SU-DHL-6 (cell line): ENCODE data around the gene TMEM8B.

Experiments
- H2AFZ ChIP-seq: fragments of 200-600 bp; sonication (generic); 2 replicates; pipeline ENCODE4 v1.6.1; 2014; ENCODE audit warnings: low read depth, mild to moderate bottlenecking, moderate library complexity, mixed read lengths, antibody characterized with exemption, low read length; ENCODE audit not compliant: severe bottlenecking
- H3F3A ChIP-seq: fragments of 200-600 bp; shearing (Covaris generic); 2 replicates; pipeline ENCODE4 v1.6.0; 2016; ENCODE audit warnings: antibody characterized with exemption, mild to moderate bottlenecking; ENCODE audit not compliant: insufficient read depth
- H3K27ac ChIP-seq: fragments of 200-600 bp; sonication (generic); 2 replicates; pipeline ENCODE4 v1.5.1; 2016; ENCODE audit warnings: low read depth, mild to moderate bottlenecking, low read length, moderate library complexity, mixed read lengths
- H3K27me3 ChIP-seq: fragments of 200-600 bp; sonication (generic), shearing (Covaris generic); 2 replicates; pipeline ENCODE4 v1.6.0; 2014; ENCODE audit warnings: mild to moderate bottlenecking, low read length
- H3K36me3 ChIP-seq: fragments of 200-600 bp; sonication (generic); 2 replicates; pipeline ENCODE4 v1.6.1; 2014; ENCODE audit warnings: mild to moderate bottlenecking, low read length, mixed read lengths
- H3K4me2 ChIP-seq: fragments of 300-600, 200-600 bp; shearing (Covaris generic), sonication (generic); 2 replicates; pipeline ENCODE4 v1.6.0; 2014; ENCODE audit warnings: low read length, low read depth, mild to moderate bottlenecking; ENCODE audit not compliant: poor library complexity, severe bottlenecking
- H3K4me3 ChIP-seq: fragments of 200-600 bp; sonication (generic); 2 replicates; pipeline ENCODE4 v1.5.1; 2014; ENCODE audit warnings: antibody characterized with exemption, low read length, mild to moderate bottlenecking, mixed read lengths; ENCODE audit not compliant: insufficient read depth, poor library complexity, severe bottlenecking
- H3K79me2 ChIP-seq: fragments of 200-600 bp; sonication (generic); 2 replicates; pipeline ENCODE4 v1.6.1; 2014; ENCODE audit warnings: mild to moderate bottlenecking, low read length, moderate library complexity; ENCODE audit not compliant: insufficient read depth
- H3K9ac ChIP-seq: fragments of 200-600 bp; sonication (generic); 2 replicates; pipeline ENCODE4 v1.7.0; 2014; ENCODE audit warnings: mild to moderate bottlenecking, low read length
- H3K9me2 ChIP-seq: fragments of 200-600 bp; sonication (generic); replicated peaks from 2 replicates; pipeline ENCODE4 v1.6.1; 2014; ENCODE audit warnings: low read length; ENCODE audit not compliant: insufficient read depth
- H3K9me3 ChIP-seq: fragments of 200-600 bp; sonication (generic); 2 replicates; pipeline ENCODE4 v1.6.1; 2014; ENCODE audit warnings: low read length, mixed read lengths; ENCODE audit not compliant: insufficient read depth
- H4K20me1 ChIP-seq: fragments of 200-600 bp; sonication (generic); 2 replicates; pipeline ENCODE4 v1.6.1; 2014; ENCODE audit warnings: low read depth, mild to moderate bottlenecking, antibody characterized with exemption, low read length, moderate library complexity, mixed read lengths
- EZH2phosphoT487 ChIP-seq: fragments of 200-600 bp; sonication (generic), shearing (Covaris generic); conservative IDR thresholded peaks from 2 replicates; pipeline ENCODE4 v1.6.1; 2018; ENCODE audit warnings: mild to moderate bottlenecking, antibody characterized with exemption, low read length, moderate library complexity, mixed read lengths
- TF ChIP-seq, protein P1 (sequence below): fragments of 200-600 bp; sonication (generic); IDR thresholded peaks from one replicate; pipeline ENCODE4 v1.5.1; 2017; ENCODE audit warnings: antibody characterized with exemption, mild to moderate bottlenecking, low read length, moderate library complexity; ENCODE audit not compliant: insufficient read depth, poor library complexity, severe bottlenecking

Gene TMEM8B

GRCh38 chr9:35793461-35793860, 35.6 kb upstream of the TMEM8B start:
- Histone ChIP-seq H3K9me2 (no peaks in the 10 kb centered on the region), H3K9me3 (no peaks in the 10 kb centered on the region), H3K79me2 (no peaks in the 10 kb centered on the region), H3K4me3 (no peak overlapping the region), H3K36me3 (no peaks in the 10 kb centered on the region), H4K20me1 (no peaks in the 10 kb centered on the region), H3F3A (no peaks in the 10 kb centered on the region), H3K27me3 (no peaks in the 10 kb centered on the region), H3K9ac (no peak overlapping the region), H3K4me2 (no peak overlapping the region), H3K27ac (no peak overlapping the region), H2AFZ (no peak overlapping the region)
- TF ChIP-seq EZH2phosphoT487, result no peak
- TF ChIP-seq, protein P1, sequence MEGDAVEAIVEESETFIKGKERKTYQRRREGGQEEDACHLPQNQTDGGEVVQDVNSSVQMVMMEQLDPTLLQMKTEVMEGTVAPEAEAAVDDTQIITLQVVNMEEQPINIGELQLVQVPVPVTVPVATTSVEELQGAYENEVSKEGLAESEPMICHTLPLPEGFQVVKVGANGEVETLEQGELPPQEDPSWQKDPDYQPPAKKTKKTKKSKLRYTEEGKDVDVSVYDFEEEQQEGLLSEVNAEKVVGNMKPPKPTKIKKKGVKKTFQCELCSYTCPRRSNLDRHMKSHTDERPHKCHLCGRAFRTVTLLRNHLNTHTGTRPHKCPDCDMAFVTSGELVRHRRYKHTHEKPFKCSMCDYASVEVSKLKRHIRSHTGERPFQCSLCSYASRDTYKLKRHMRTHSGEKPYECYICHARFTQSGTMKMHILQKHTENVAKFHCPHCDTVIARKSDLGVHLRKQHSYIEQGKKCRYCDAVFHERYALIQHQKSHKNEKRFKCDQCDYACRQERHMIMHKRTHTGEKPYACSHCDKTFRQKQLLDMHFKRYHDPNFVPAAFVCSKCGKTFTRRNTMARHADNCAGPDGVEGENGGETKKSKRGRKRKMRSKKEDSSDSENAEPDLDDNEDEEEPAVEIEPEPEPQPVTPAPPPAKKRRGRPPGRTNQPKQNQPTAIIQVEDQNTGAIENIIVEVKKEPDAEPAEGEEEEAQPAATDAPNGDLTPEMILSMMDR, result no peak

GRCh38 chr9:35795695-35796094, 33.3 kb upstream of the TMEM8B start:
- no peak for TF ChIP-seq EZH2phosphoT487
- TF ChIP-seq, protein P1, result no peak
- no peaks in the 10 kb centered on the region for H3K79me2 ChIP-seq
- no peak overlapping the region for H3K4me3 ChIP-seq
- H2AFZ ChIP-seq, result no peak overlapping the region
- no peaks in the 10 kb centered on the region for H3K36me3 ChIP-seq
- no peak overlapping the region for H3K27ac ChIP-seq
- no peaks in the 10 kb centered on the region for H3K9me2 ChIP-seq
- no peaks in the 10 kb centered on the region for H3F3A ChIP-seq
- no peaks in the 10 kb centered on the region for H3K27me3 ChIP-seq
- H3K4me2 ChIP-seq, result no peak overlapping the region
- no peaks in the 10 kb centered on the region for H4K20me1 ChIP-seq
- H3K9me3 ChIP-seq, result no peaks in the 10 kb centered on the region
- no peak overlapping the region for H3K9ac ChIP-seq

- H3K27me3 ChIP-seq, result no peaks in the 10 kb centered on the region
- H3K9ac ChIP-seq, result no peak overlapping the region
- no peak overlapping the region for H3K4me3 ChIP-seq
- H3K9me3 ChIP-seq, result no peaks in the 10 kb centered on the region
- H3F3A ChIP-seq, result no peaks in the 10 kb centered on the region
- no peaks in the 10 kb centered on the region for H3K79me2 ChIP-seq
- H3K9me2 ChIP-seq, result no peaks in the 10 kb centered on the region
- no peak overlapping the region for H3K4me2 ChIP-seq
- H2AFZ ChIP-seq, result no peak overlapping the region
- H3K36me3 ChIP-seq, result no peaks in the 10 kb centered on the region
- no peak overlapping the region for H3K27ac ChIP-seq
- TF ChIP-seq, protein P1, result no peak
- no peak for TF ChIP-seq EZH2phosphoT487
- no peaks in the 10 kb centered on the region for H4K20me1 ChIP-seq
Observed at GRCh38 chr9:35797311-35798109, 31.5 kb upstream of the TMEM8B start.
